ENCODE results near the gene TCF3.

GRCh38 chr19:1590641-1591397 is 61.6 kb downstream of the TCF3 start:
- TF ChIP-seq, protein P1, sequence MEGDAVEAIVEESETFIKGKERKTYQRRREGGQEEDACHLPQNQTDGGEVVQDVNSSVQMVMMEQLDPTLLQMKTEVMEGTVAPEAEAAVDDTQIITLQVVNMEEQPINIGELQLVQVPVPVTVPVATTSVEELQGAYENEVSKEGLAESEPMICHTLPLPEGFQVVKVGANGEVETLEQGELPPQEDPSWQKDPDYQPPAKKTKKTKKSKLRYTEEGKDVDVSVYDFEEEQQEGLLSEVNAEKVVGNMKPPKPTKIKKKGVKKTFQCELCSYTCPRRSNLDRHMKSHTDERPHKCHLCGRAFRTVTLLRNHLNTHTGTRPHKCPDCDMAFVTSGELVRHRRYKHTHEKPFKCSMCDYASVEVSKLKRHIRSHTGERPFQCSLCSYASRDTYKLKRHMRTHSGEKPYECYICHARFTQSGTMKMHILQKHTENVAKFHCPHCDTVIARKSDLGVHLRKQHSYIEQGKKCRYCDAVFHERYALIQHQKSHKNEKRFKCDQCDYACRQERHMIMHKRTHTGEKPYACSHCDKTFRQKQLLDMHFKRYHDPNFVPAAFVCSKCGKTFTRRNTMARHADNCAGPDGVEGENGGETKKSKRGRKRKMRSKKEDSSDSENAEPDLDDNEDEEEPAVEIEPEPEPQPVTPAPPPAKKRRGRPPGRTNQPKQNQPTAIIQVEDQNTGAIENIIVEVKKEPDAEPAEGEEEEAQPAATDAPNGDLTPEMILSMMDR (conservative IDR thresholded peaks at IDR 0.05; ENCODE audit: low read length): peak; percentile 77
- no peak for TF ChIP-seq EZH2phosphoT487 (IDR thresholded peaks at IDR 0.05; ENCODE audit: borderline replicate concordance, low read depth, low read length)
